ENCODE results near the gene MNT. TPM values are rescaled to one million over a fixed set of nuclear protein-coding genes. Genes with fewer than 3 reads are reported as not detected.

Gene MNT
- total and polyA plus RNA-seq, 2 experiments from 2014 or later: 5.7 to 6.4 TPM

DNA sequence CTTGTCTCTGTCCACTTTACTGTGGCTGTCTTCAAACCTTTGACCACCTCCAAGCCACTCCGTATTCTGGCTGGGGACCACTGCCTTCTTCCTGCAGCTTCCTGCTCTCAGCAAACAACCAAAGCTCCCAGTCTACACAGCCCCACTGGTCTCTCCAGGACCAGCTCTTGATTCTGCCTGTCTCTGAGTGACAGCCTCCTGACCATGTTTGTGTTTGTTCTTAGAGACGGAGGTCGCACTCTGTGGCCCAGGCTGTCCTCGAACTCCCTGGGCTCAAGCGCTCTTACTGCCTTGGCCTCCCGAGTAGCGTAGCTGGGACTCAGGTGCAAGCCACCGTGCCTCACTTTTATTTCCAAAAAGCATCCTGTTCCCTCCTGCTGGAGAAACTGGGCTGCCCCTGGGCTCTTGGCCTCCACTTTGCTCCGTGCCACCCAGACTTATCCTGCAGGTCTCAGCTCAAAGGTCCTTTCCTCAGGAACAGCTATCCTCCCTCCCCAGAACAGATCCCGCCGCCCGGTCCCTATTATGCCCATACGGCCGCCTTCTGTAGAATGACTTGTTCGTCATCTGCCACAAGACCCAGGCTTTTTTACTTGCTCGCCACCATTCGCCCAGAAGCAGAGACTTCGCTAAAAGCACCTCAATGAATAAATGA lies 9.1 kb downstream of the MNT start (continued):
- TF ChIP-seq, protein P1, sequence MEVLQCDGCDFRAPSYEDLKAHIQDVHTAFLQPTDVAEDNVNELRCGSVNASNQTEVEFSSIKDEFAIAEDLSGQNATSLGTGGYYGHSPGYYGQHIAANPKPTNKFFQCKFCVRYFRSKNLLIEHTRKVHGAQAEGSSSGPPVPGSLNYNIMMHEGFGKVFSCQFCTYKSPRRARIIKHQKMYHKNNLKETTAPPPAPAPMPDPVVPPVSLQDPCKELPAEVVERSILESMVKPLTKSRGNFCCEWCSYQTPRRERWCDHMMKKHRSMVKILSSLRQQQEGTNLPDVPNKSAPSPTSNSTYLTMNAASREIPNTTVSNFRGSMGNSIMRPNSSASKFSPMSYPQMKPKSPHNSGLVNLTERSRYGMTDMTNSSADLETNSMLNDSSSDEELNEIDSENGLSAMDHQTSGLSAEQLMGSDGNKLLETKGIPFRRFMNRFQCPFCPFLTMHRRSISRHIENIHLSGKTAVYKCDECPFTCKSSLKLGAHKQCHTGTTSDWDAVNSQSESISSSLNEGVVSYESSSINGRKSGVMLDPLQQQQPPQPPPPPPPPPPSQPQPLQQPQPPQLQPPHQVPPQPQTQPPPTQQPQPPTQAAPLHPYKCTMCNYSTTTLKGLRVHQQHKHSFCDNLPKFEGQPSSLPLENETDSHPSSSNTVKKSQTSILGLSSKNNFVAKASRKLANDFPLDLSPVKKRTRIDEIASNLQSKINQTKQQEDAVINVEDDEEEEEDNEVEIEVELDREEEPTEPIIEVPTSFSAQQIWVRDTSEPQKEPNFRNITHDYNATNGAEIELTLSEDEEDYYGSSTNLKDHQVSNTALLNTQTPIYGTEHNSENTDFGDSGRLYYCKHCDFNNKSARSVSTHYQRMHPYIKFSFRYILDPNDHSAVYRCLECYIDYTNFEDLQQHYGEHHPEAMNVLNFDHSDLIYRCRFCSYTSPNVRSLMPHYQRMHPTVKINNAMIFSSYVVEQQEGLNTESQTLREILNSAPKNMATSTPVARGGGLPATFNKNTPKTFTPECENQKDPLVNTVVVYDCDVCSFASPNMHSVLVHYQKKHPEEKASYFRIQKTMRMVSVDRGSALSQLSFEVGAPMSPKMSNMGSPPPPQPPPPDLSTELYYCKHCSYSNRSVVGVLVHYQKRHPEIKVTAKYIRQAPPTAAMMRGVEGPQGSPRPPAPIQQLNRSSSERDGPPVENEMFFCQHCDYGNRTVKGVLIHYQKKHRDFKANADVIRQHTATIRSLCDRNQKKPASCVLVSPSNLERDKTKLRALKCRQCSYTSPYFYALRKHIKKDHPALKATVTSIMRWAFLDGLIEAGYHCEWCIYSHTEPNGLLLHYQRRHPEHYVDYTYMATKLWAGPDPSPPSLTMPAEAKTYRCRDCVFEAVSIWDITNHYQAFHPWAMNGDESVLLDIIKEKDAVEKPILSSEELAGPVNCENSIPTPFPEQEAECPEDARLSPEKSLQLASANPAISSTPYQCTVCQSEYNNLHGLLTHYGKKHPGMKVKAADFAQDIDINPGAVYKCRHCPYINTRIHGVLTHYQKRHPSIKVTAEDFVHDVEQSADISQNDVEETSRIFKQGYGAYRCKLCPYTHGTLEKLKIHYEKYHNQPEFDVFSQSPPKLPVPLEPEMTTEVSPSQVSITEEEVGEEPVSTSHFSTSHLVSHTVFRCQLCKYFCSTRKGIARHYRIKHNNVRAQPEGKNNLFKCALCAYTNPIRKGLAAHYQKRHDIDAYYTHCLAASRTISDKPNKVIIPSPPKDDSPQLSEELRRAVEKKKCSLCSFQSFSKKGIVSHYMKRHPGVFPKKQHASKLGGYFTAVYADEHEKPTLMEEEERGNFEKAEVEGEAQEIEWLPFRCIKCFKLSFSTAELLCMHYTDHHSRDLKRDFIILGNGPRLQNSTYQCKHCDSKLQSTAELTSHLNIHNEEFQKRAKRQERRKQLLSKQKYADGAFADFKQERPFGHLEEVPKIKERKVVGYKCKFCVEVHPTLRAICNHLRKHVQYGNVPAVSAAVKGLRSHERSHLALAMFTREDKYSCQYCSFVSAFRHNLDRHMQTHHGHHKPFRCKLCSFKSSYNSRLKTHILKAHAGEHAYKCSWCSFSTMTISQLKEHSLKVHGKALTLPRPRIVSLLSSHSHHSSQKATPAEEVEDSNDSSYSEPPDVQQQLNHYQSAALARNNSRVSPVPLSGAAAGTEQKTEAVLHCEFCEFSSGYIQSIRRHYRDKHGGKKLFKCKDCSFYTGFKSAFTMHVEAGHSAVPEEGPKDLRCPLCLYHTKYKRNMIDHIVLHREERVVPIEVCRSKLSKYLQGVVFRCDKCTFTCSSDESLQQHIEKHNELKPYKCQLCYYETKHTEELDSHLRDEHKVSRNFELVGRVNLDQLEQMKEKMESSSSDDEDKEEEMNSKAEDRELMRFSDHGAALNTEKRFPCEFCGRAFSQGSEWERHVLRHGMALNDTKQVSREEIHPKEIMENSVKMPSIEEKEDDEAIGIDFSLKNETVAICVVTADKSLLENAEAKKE (CRISPR knock-in tag; IDR thresholded peaks at IDR 0.05): no peak
- TF ChIP-seq ZNF331 (CRISPR knock-in tag; IDR thresholded peaks at IDR 0.05; ENCODE audit: low read depth) (no peak), REST (IDR thresholded peaks at IDR 0.05; ENCODE audit: unreplicated experiment) (no peak), EZH2 (IDR thresholded peaks at IDR 0.05; ENCODE audit: low read depth, unreplicated experiment) (no peak)
